Measurements from ENCODE around the gene SMPDL3A. TPM values are rescaled to one million over a fixed set of nuclear protein-coding genes. Genes with fewer than 3 reads are reported as not detected.
A peak's percentile ranks its signal among the peaks of the same experiment; 100 is the strongest.

The SMPDL3A gene
- total RNA-seq, 1 experiment from 2014 or later = 0.59 TPM

DNA sequence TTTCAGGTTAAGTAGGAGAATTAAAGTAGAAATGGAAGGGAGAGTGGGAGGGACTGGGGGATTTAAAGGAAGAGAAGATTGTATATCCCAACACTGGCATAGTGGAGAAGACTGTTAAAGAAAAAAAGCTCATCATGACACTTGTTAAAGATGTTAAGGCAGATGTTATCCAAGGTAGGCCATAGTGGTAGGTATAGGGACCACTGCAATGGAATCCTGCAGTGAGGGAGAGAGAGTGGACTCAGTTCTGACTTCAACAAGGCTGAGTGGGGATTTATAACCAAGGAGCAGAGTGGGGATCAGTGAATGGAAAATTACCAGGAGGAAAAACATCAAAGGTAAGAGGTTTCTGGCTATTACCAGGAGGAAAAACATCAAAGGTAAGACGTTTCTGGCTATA is 21.1 kb downstream of the SMPDL3A start:
- Histone ChIP-seq H2BK15ac (ENCODE audit: low read depth, low read length) (no peak overlapping the region), H4K8ac (replicated peaks; ENCODE audit: insufficient read length, low read depth, low read length) (no peak overlapping the region), H3K14ac (ENCODE audit: insufficient read depth, low read length) (no peak overlapping the region), H4K20me1 (ENCODE audit: control insufficient read depth, insufficient read depth, insufficient read length) (no peaks in the 10 kb centered on the region), H3K23me2 (ENCODE audit: insufficient read length, low read depth, low read length, poor library complexity, severe bottlenecking) (no peaks in the 10 kb centered on the region), H3K4me2 (ENCODE audit: insufficient read depth, insufficient read length, low read length) (no peak overlapping the region), H3K56ac (ENCODE audit: insufficient read length, low read depth, low read length) (no peak overlapping the region), H3K9me3 (ENCODE audit: control insufficient read depth, low read depth, low read length) (no peaks in the 10 kb centered on the region), H3K4me1 (ENCODE audit: insufficient read depth, low read length) (no peaks in the 10 kb centered on the region), H3K23ac (ENCODE audit: insufficient read length, low read depth, low read length) (no peak overlapping the region), H2AK5ac (ENCODE audit: insufficient read length, low read length) (no peak overlapping the region), H3T11ph (ENCODE audit: low read length) (no peak overlapping the region), H3K27ac (ENCODE audit: insufficient read length, low read depth, low read length) (no peak overlapping the region), H4K91ac (ENCODE audit: insufficient read length, low read depth, low read length) (no peak overlapping the region), H3K79me2 (ENCODE audit: insufficient read depth, low read length) (no peaks in the 10 kb centered on the region), H3K9ac (ENCODE audit: extremely low read depth, insufficient read length, low read length) (no peak overlapping the region), H2BK20ac (ENCODE audit: low read depth, low read length, poor library complexity, severe bottlenecking) (no peak overlapping the region), H3K79me1 (ENCODE audit: insufficient read depth, low read depth, low read length, poor library complexity, severe bottlenecking) (no peaks in the 10 kb centered on the region), H2BK120ac (ENCODE audit: low read depth, low read length, poor library complexity, severe bottlenecking) (no peak overlapping the region), H3K27me3 (ENCODE audit: insufficient read depth, low read length) (no peaks in the 10 kb centered on the region), H2BK5ac (ENCODE audit: insufficient read length, low read length) (no peak overlapping the region), H3K18ac (ENCODE audit: insufficient read length, low read depth, low read length) (no peak overlapping the region), H2AFZ (ENCODE audit: low read length) (no peak overlapping the region), H2BK12ac (ENCODE audit: insufficient read length, low read depth, low read length) (no peak overlapping the region), H4K5ac (ENCODE audit: insufficient read length, low read depth, low read length) (no peak overlapping the region), H3K4ac (ENCODE audit: low read depth, low read length) (no peak overlapping the region)
- H3K9me3 Mint-ChIP-seq = no peaks in the 10 kb centered on the region
- H3K27ac Mint-ChIP-seq = peak overlapping the region in 1 of 3 experiments; percentile 42; a peak in 2 of 7 replicates
- H3K36me3 Mint-ChIP-seq (ENCODE audit: insufficient read depth in 1 of 3, low read depth in 3 of 3) = no peaks in the 10 kb centered on the region
- H3K27me3 Mint-ChIP-seq (ENCODE audit: low read depth) = no peaks in the 10 kb centered on the region
- no peak for DNase-seq
- no peak; the same call in 2 of the 3 replicates for TF ChIP-seq CTCF (conservative IDR thresholded peaks at IDR 0.05)
- no CpG with 5 or more reads among the region's 1 CpG for WGBS (ENCODE audit: extremely low coverage, insufficient read length, low lambda C conversion rate)
- H3K4me1 Mint-ChIP-seq = peaks cover 0 to 2% of the 10 kb centered on the region in 2 experiments; a peak in 1 of 4 replicates
- no peak overlapping the region for H3K4me3 Mint-ChIP-seq
